WI38 (cell line): ENCODE results near the gene LTBP1.

ENCODE experiments used
- H3K4me3 ChIP-seq: 2 replicates; pipeline ENCODE4 v1.5.1; 2011; ENCODE audit warnings: low read depth, mild to moderate bottlenecking, control low read depth, low read length
- CTCF ChIP-seq: IDR thresholded peaks from 2 replicates; pipeline ENCODE4 v1.5.1; 2012; ENCODE audit warnings: low read depth, mild to moderate bottlenecking, control low read depth, low read length

LTBP1 gene

GRCh38 chr2:33391529-33392255 is 444.9 kb downstream of the LTBP1 start:
- H3K4me3 ChIP-seq, result no peak overlapping the region
- TF ChIP-seq CTCF, result no peak

GRCh38 chr2:33392366-33392765 is 445.6 kb downstream of the LTBP1 start:
- TF ChIP-seq CTCF, result no peak
- H3K4me3 ChIP-seq, result no peak overlapping the region

GRCh38 chr2:33395034-33395433 is 448.3 kb downstream of the LTBP1 start:
- no peak for TF ChIP-seq CTCF
- no peak overlapping the region for H3K4me3 ChIP-seq

- TF ChIP-seq CTCF, result peak; percentile 69
- no peak overlapping the region for H3K4me3 ChIP-seq
These were observed 449.0 kb downstream of the LTBP1 start for GRCh38 chr2:33395655-33396249.

- no peak overlapping the region for H3K4me3 ChIP-seq
- TF ChIP-seq CTCF, result no peak
These were observed 457.6 kb downstream of the LTBP1 start for GRCh38 chr2:33404321-33404720.

GRCh38 chr2:33406622-33407021 is 459.9 kb downstream of the LTBP1 start:
- no peak for TF ChIP-seq CTCF
- no peak overlapping the region for H3K4me3 ChIP-seq

GRCh38 chr2:33408109-33408508 is 461.4 kb downstream of the LTBP1 start:
- no peak for TF ChIP-seq CTCF

More at GRCh38 chr2:33408109-33408508, 461.4 kb downstream of the LTBP1 start:
- no peak overlapping the region for H3K4me3 ChIP-seq
